Testis (tissue), 2 donors: Measurements from ENCODE around the gene MXD3.

ENCODE experiments used
- POLR2A ChIP-seq: fragments of 450-650 bp; IDR thresholded peaks from one replicate; pipeline ENCODE4 v1.6.1; 2017; ENCODE audit warnings: antibody characterized with exemption, mild to moderate bottlenecking, moderate library complexity
- TF ChIP-seq, protein P1 (sequence below), 3 experiments: fragments of 450-650 bp in 2 of 3; fragments of 200-600 bp in 1 of 3; sonication (generic) in 1 of 3; IDR thresholded peaks; one replicate each; pipeline ENCODE4 v1.5.1; 2016 to 2019; ENCODE audit warnings: antibody characterized with exemption in 3 of 3, mild to moderate bottlenecking in 2 of 3, moderate library complexity in 1 of 3

DNA sequence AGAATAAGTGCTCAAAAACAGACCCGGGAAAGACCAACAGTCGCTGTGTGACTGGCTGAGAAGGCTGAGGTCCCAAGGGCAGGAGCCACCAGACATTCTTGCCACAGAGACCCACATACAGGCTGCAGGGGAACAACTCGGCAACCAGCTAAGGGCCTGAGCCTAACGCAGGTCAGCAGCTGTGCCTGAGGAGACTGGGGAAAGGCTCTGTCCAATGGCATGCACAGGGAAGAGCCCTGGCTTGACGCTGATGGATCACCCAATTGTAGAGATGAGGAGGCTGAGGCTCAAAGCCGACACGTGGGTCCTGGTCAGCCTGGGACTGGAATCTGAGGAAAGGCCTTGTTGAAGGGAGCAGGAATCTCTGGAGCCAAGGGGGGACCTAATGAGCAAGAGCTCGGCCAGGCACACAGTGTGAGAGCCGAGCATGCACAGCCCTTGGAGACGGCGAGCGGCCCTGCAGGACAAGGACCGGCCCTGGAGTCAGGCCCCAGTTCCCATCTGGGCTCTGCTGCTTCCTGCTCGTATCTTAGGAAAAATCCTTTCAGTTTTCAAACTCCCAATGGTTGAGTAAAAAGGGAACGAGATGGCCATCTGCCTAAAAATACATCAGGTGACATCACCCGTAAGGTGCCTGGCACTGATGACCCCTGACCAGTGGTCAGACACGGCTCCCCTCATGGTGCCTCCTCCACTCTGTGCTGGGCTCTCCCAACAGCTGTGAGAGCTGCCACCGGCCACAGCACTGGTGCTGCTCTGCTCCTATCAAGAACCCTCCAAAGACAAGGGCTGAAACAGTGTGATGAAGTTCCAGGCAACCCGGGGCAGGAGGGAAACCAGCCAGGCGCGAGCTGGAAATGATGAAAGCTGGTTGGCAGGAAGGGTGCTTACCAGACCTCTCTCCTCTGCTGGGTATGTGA is 23.3 kb upstream of the MXD3 start:
- TF ChIP-seq, protein P1, sequence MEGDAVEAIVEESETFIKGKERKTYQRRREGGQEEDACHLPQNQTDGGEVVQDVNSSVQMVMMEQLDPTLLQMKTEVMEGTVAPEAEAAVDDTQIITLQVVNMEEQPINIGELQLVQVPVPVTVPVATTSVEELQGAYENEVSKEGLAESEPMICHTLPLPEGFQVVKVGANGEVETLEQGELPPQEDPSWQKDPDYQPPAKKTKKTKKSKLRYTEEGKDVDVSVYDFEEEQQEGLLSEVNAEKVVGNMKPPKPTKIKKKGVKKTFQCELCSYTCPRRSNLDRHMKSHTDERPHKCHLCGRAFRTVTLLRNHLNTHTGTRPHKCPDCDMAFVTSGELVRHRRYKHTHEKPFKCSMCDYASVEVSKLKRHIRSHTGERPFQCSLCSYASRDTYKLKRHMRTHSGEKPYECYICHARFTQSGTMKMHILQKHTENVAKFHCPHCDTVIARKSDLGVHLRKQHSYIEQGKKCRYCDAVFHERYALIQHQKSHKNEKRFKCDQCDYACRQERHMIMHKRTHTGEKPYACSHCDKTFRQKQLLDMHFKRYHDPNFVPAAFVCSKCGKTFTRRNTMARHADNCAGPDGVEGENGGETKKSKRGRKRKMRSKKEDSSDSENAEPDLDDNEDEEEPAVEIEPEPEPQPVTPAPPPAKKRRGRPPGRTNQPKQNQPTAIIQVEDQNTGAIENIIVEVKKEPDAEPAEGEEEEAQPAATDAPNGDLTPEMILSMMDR (IDR thresholded peaks at IDR 0.05) = no peak
- TF ChIP-seq POLR2A = no peak
